ENCODE measurements around the gene LINGO3.
"Not testable (repeated sequence)": the region's sequence is repeated elsewhere in the genome, so short reads cannot be mapped to it uniquely, and the experiment has no call there.

DNA sequence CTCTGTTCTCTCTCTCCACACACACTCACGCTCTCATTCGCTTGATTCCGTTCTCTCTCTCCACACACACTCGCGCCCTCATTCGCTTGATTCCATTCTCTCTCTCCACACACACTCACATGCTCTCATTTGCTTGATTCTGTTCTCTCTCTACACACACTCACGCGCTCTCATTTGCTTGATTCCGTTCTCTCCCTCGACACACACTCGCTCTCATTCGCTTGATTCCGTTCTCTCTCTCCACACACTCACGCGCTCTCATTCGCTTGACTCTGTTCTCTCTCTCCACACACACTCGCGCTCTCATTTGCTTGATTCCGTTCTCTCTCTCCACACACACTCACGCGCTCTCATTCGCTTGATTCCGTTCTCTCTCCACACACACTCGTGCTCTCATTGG is 41.9 kb upstream of the LINGO3 start:
- TF ChIP-seq, protein P1, sequence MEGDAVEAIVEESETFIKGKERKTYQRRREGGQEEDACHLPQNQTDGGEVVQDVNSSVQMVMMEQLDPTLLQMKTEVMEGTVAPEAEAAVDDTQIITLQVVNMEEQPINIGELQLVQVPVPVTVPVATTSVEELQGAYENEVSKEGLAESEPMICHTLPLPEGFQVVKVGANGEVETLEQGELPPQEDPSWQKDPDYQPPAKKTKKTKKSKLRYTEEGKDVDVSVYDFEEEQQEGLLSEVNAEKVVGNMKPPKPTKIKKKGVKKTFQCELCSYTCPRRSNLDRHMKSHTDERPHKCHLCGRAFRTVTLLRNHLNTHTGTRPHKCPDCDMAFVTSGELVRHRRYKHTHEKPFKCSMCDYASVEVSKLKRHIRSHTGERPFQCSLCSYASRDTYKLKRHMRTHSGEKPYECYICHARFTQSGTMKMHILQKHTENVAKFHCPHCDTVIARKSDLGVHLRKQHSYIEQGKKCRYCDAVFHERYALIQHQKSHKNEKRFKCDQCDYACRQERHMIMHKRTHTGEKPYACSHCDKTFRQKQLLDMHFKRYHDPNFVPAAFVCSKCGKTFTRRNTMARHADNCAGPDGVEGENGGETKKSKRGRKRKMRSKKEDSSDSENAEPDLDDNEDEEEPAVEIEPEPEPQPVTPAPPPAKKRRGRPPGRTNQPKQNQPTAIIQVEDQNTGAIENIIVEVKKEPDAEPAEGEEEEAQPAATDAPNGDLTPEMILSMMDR (IDR thresholded peaks at IDR 0.05) = not testable (repeated sequence)
- TF ChIP-seq POLR2A (IDR thresholded peaks at IDR 0.05) = not testable (repeated sequence)
